Activated B cell treated with CpG ODN at 0.5 μM for 24 hours (primary cell): ENCODE data around the gene DNAAF3. TPM values are rescaled to one million over a fixed set of nuclear protein-coding genes. Genes with fewer than 3 reads are reported as not detected.

Source experiments
- ATAC-seq: fragments of 200-7000 bp; cut with Tn5 transposase; one replicate; pipeline ENCODE4 v1.10.0; 2021; ENCODE audit warnings: low read depth, mild to moderate bottlenecking, moderate library complexity
- CTCF ChIA-PET: fragments of 350-600 bp; sonication (Branson Sonifier 250); formaldehyde crosslinking; loops from one replicate; lab custom pipeline; 2021; ENCODE audit warnings: antibody characterized with exemption; lab: Charles Lee
- POLR2A ChIA-PET: fragments of 350-600 bp; sonication (Branson Sonifier 250); formaldehyde crosslinking; loops from one replicate; lab custom pipeline; 2021; ENCODE audit warnings: antibody characterized with exemption; lab: Charles Lee
- DNase-seq: peaks from one replicate; pipeline ENCODE4 v3.0.0; 2022
- H3K27ac Mint-ChIP-seq: one replicate; pipeline ENCODE4 v1.8.0; 2020; ENCODE audit warnings: mixed read lengths
- H3K27me3 Mint-ChIP-seq: one replicate; pipeline ENCODE4 v1.8.0; 2021; ENCODE audit warnings: mixed read lengths
- H3K36me3 Mint-ChIP-seq: one replicate; pipeline ENCODE4 v1.8.0; 2021; ENCODE audit warnings: low read depth, mixed read lengths
- H3K4me1 Mint-ChIP-seq: one replicate; pipeline ENCODE4 v1.8.0; 2021; ENCODE audit warnings: mixed read lengths
- H3K4me3 Mint-ChIP-seq: one replicate; pipeline ENCODE4 v1.8.0; 2020; ENCODE audit warnings: mild to moderate bottlenecking, mixed read lengths
- H3K9me3 Mint-ChIP-seq: one replicate; pipeline ENCODE4 v1.8.0; 2020; ENCODE audit warnings: mixed read lengths
- intact Hi-C: fragments of 100-400 bp; cut with micrococcal nuclease; formaldehyde crosslinking; loops from one replicate; pipeline ENCODE4 v1.15.1; 2024
- total RNA-seq: library from RNA; stranded (reverse); gene quantifications from 2 replicates; pipeline ENCODE4 v1.2.3, GENCODE V29; 2022
- TF ChIP-seq, protein P1 (sequence below): fragments of 200-600 bp; IDR thresholded peaks from one replicate; pipeline ENCODE4 v1.8.0; 2022; ENCODE audit warnings: antibody characterized with exemption, mild to moderate bottlenecking

The DNAAF3 gene
- total RNA-seq, 1 donor from 2014 or later, result not detected

DNA sequence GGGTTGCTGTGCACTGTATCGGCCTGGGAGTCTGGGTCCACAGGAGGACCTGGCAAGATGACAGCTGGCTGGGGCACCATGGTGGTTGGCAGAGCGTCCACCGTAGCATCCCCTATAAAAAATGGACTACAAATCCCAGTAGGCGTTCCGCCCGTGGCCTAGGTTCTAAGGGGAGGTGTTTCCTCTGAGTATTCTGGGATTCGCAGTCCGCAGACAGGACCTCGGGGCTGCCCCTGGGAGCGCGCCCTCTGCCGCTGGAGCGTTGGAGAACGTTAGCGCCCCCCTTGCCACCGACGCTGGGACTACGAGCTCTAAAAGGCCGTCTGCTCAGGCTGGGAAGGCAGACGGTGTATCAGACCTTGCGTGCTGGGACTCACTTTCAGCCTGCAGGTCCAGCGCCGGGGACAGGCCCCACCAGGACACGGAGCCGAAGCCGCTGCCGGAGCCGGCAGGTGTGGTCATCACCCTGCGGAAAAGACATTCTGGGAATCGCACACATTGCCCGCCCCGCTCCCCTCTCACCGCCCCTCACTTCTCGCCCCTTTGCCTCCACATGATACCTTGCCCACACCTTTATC lies 372 bp downstream of the DNAAF3 start:
- TF ChIP-seq, protein P1, sequence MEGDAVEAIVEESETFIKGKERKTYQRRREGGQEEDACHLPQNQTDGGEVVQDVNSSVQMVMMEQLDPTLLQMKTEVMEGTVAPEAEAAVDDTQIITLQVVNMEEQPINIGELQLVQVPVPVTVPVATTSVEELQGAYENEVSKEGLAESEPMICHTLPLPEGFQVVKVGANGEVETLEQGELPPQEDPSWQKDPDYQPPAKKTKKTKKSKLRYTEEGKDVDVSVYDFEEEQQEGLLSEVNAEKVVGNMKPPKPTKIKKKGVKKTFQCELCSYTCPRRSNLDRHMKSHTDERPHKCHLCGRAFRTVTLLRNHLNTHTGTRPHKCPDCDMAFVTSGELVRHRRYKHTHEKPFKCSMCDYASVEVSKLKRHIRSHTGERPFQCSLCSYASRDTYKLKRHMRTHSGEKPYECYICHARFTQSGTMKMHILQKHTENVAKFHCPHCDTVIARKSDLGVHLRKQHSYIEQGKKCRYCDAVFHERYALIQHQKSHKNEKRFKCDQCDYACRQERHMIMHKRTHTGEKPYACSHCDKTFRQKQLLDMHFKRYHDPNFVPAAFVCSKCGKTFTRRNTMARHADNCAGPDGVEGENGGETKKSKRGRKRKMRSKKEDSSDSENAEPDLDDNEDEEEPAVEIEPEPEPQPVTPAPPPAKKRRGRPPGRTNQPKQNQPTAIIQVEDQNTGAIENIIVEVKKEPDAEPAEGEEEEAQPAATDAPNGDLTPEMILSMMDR, result no peak
- Mint-ChIP-seq H3K4me1 (peaks cover 9% of the 10 kb centered on the region), H3K27ac (no peak overlapping the region), H3K36me3 (no peaks in the 10 kb centered on the region), H3K4me3 (no peak overlapping the region), H3K27me3 (peaks cover 52% of the 10 kb centered on the region), H3K9me3 (peaks cover 3% of the 10 kb centered on the region)
- DNase-seq (no peak), ATAC-seq (peak; percentile 50)
- POLR2A ChIA-PET, result interaction anchor here (0.5 to 0.6 kb wide), 2 partner anchors 23 to 24 kb away, joined by 3 to 6 read pairs; no protein-coding TSS in a partner anchor
- CTCF ChIA-PET, result no interaction called here
- intact Hi-C loops, result no loop called here

DNA sequence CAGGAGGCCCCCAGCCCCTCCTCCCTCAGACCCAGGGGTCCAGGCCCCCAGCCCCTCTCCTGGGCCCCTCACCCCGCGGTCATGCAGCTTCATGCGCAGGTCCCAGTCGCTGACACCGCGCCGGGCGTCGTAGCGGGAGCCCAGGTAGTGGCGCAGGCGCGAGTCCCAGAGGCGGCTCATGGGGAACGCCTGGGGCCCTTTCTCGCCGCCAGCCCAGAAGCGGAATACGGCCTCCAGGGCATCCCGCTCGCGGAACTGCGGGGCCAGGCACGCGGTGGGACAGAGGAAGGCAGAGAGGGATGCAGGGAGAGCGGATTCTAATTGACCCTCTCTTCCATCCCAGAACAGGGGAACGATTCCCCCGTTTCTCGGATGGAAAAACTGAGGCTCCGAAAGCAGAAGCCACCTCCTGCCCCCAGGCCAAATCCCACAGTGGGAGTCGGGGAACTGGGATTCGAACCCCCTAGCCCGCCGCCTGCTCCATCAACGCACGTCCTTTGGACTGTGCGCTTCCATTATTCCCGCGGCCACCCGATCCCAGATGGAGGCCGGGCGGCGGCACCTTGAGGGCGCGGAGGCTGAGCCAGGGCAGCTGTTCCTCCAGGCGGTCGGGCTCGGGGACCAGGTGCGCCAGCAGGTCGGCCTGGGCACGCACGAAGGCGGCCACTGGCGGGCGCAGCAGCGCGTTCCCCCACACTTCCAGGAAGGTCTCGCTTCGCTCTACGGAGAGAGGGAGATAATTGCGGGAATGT lies 4.7 kb downstream of the DNAAF3 start:
- intact Hi-C loops, result loop anchor here (2.0 kb wide), 1 partner anchor 17 kb away; no protein-coding TSS in a partner anchor
- CTCF ChIA-PET, result no interaction called here
- ATAC-seq, result no peak
- Mint-ChIP-seq H3K36me3 (no peaks in the 10 kb centered on the region), H3K27ac (no peak overlapping the region), H3K4me1 (peaks cover 7% of the 10 kb centered on the region), H3K9me3 (peaks cover 1% of the 10 kb centered on the region), H3K4me3 (no peak overlapping the region), H3K27me3 (peaks cover 53% of the 10 kb centered on the region)
- TF ChIP-seq, protein P1, result no peak
- POLR2A ChIA-PET, result interaction anchor here (0.8 kb wide), 1 partner anchor 118 kb away, joined by 9 read pairs; the partner anchor contains the start of gene HSPBP1
- no peak for DNase-seq

DNA sequence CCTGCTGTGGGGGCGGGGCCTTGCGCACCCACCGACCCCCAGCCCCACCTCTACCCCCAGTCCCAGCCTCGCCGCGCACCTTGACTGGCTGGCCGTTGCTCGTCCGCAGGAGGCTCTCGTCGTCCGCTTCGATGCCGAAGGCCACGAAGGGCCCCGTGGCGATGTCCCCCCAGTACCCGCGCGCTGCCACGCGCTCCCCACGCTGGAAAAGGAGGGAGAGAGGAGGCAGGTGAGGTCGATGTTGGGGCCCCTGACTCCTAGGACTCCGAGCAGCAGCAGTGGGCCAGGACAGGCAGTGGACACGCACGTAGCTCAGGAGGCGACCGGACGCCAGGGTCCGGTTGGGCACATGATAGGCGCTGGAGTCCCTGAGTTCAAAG lies 5.4 kb downstream of the DNAAF3 start:
- H3K36me3 Mint-ChIP-seq, result no peaks in the 10 kb centered on the region
- CTCF ChIA-PET, result interaction anchor here (1.0 to 1.6 kb wide), 2 partner anchors 45 to 71 kb away, joined by 3 read pairs; no protein-coding TSS in a partner anchor
- ATAC-seq, result no peak
- intact Hi-C loops, result loop anchor here (2.0 kb wide), 1 partner anchor 18 kb away; no protein-coding TSS in a partner anchor
- peaks cover 53% of the 10 kb centered on the region for H3K27me3 Mint-ChIP-seq
- POLR2A ChIA-PET, result interaction anchor here (0.6 to 0.8 kb wide), 2 partner anchors 119 to 247 kb away, joined by 5 to 9 read pairs; partner anchors contain the start of genes HSPBP1 and UBE2S
- no peak overlapping the region for H3K4me3 Mint-ChIP-seq
- TF ChIP-seq, protein P1, result no peak
- H3K4me1 Mint-ChIP-seq, result peaks cover 6% of the 10 kb centered on the region
- no peak overlapping the region for H3K27ac Mint-ChIP-seq
- DNase-seq, result no peak
- no peaks in the 10 kb centered on the region for H3K9me3 Mint-ChIP-seq

DNA sequence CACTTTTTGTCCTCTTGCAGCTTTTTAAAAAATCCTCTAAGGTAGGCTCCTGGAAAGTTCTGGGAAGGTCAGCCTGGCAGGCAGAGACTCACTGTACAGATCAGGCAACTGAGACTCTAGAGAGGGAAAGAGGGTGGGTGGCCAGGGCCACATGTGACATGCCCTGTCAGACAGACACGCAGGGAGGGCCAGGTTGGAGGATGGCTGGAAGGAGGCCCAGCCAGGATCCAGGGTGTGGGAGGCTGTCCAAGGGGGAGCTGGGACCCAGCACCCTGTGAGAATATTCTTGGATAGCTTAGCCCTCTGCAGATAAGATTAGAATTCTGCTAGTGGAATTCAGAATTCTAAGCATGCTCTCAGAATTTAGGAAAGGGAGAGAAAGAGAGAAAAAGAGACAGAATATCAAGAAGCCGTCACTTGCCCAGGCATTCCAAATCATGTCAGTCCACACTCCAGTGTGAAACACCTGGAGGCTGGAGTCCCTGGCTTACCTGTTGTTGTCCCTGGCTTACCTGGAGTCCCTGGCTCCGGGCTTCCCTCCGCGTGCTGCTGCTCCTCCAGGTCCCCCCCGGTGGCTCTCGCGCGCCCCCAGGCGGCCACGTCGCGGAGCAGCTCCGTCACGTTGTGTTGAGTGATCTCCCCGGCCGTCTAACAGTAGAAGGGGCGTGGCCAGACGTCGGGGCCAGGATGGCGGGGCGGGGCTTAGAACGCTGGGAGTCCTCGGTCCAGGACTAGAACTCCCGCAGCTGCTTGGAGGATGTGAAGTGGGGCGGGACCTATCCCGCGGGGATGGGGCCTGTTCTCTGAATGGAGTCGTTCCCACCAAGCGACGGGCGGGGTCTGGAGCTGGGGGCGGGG lies 6.1 kb downstream of the DNAAF3 start:
- H3K36me3 Mint-ChIP-seq, result no peaks in the 10 kb centered on the region
- TF ChIP-seq, protein P1, result peak; percentile 35
- H3K4me1 Mint-ChIP-seq, result peaks cover 6% of the 10 kb centered on the region
- no peaks in the 10 kb centered on the region for H3K9me3 Mint-ChIP-seq
- intact Hi-C loops, result loop anchor here (2.0 kb wide), 1 partner anchor 18 kb away; no protein-coding TSS in a partner anchor
- ATAC-seq (peak; percentile 97), DNase-seq (peak; percentile 70)
- ChIA-PET CTCF (interaction anchor here (0.9 to 1.6 kb wide), 4 partner anchors 13 to 308 kb away, joined by 3 to 4 read pairs (median 3); no protein-coding TSS in a partner anchor), POLR2A (interaction anchor here (0.6 to 0.8 kb wide), 3 partner anchors 120 to 248 kb away, joined by 3 to 9 read pairs (median 5); partner anchors contain the start of genes HSPBP1 and UBE2S)
- peaks cover 49% of the 10 kb centered on the region for H3K27me3 Mint-ChIP-seq
- H3K27ac Mint-ChIP-seq, result no peak overlapping the region
- H3K4me3 Mint-ChIP-seq, result no peak overlapping the region
